Measurements from ENCODE around the gene KNDC1. TPM values are rescaled to one million over a fixed set of nuclear protein-coding genes. Genes with fewer than 3 reads are reported as not detected.

The KNDC1 gene
- total RNA-seq, 2 donors from 2014 or later = 6.5 to 9.6 TPM

- H3K27me3 ChIP-seq (ENCODE audit: control insufficient read depth, insufficient read depth, low read length, poor library complexity, severe bottlenecking) = no peaks in the 10 kb centered on the region
- Mint-ChIP-seq H3K36me3 (ENCODE audit: low read depth) (no peaks in the 10 kb centered on the region), H3K4me1 (no peaks in the 10 kb centered on the region), H3K27me3 (ENCODE audit: insufficient read depth) (peaks cover 2% of the 10 kb centered on the region), H3K9me3 (peaks cover 8% of the 10 kb centered on the region), H3K27ac (no peak overlapping the region), H3K4me3 (no peak overlapping the region)
- no peaks in the 10 kb centered on the region for H3K4me1 ChIP-seq (ENCODE audit: control insufficient read depth, insufficient read depth, low read length)
- TF ChIP-seq, protein P1, sequence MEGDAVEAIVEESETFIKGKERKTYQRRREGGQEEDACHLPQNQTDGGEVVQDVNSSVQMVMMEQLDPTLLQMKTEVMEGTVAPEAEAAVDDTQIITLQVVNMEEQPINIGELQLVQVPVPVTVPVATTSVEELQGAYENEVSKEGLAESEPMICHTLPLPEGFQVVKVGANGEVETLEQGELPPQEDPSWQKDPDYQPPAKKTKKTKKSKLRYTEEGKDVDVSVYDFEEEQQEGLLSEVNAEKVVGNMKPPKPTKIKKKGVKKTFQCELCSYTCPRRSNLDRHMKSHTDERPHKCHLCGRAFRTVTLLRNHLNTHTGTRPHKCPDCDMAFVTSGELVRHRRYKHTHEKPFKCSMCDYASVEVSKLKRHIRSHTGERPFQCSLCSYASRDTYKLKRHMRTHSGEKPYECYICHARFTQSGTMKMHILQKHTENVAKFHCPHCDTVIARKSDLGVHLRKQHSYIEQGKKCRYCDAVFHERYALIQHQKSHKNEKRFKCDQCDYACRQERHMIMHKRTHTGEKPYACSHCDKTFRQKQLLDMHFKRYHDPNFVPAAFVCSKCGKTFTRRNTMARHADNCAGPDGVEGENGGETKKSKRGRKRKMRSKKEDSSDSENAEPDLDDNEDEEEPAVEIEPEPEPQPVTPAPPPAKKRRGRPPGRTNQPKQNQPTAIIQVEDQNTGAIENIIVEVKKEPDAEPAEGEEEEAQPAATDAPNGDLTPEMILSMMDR (conservative IDR thresholded peaks at IDR 0.05) = no peak
- peak; percentile 40 for DNase-seq
- WGBS, 2 experiments (ENCODE audit: insufficient coverage in 1 of 2, insufficient read length in 1 of 2) = 91 to 96% methylated on average over 12 to 23 of the region's 23 CpGs
- no peak overlapping the region for H3K9ac ChIP-seq (ENCODE audit: extremely low read depth, low read length, poor library complexity, severe bottlenecking)
- H3K36me3 ChIP-seq (ENCODE audit: control insufficient read depth, insufficient read depth, low read length) = no peaks in the 10 kb centered on the region
- no peak overlapping the region for H3K27ac ChIP-seq (ENCODE audit: low read depth, low read length)
- no peak overlapping the region for H3K4me3 ChIP-seq (ENCODE audit: low read length)
- peaks cover 1% of the 10 kb centered on the region for H3K9me3 ChIP-seq (ENCODE audit: control insufficient read depth, low read length)
Measured at GRCh38 chr10:133123746-133124356, 36.2 kb upstream of the KNDC1 start.

- Histone ChIP-seq H3K9ac (ENCODE audit: extremely low read depth, low read length, poor library complexity, severe bottlenecking) (no peak overlapping the region), H3K4me3 (ENCODE audit: low read length) (no peak overlapping the region), H3K36me3 (ENCODE audit: control insufficient read depth, insufficient read depth, low read length) (no peaks in the 10 kb centered on the region), H3K4me1 (ENCODE audit: control insufficient read depth, insufficient read depth, low read length) (no peaks in the 10 kb centered on the region), H3K27ac (ENCODE audit: low read depth, low read length) (no peak overlapping the region), H3K27me3 (ENCODE audit: control insufficient read depth, insufficient read depth, low read length, poor library complexity, severe bottlenecking) (no peaks in the 10 kb centered on the region), H3K9me3 (ENCODE audit: control insufficient read depth, low read length) (no peaks in the 10 kb centered on the region)
- H3K36me3 Mint-ChIP-seq (ENCODE audit: low read depth) = no peaks in the 10 kb centered on the region
- WGBS, 2 experiments (ENCODE audit: insufficient coverage in 1 of 2, insufficient read length in 1 of 2) = 39 to 60% methylated on average over 20 to 58 of the region's 58 CpGs
- H3K4me3 Mint-ChIP-seq = no peak overlapping the region
- peaks cover 4% of the 10 kb centered on the region for H3K9me3 Mint-ChIP-seq
- TF ChIP-seq, protein P1 (conservative IDR thresholded peaks at IDR 0.05) = peak; percentile 81
- H3K27me3 Mint-ChIP-seq (ENCODE audit: insufficient read depth) = peaks cover 2% of the 10 kb centered on the region
- DNase-seq = peak; percentile 87
- H3K27ac Mint-ChIP-seq = no peak overlapping the region
- H3K4me1 Mint-ChIP-seq = no peaks in the 10 kb centered on the region
Measured at GRCh38 chr10:133124357-133125211, 35.4 kb upstream of the KNDC1 start.

GRCh38 chr10:133125901-133126300 lies 34.1 kb upstream of the KNDC1 start:
- Histone ChIP-seq H3K4me1 (ENCODE audit: control insufficient read depth, insufficient read depth, low read length) (no peaks in the 10 kb centered on the region), H3K9ac (ENCODE audit: extremely low read depth, low read length, poor library complexity, severe bottlenecking) (no peak overlapping the region), H3K9me3 (ENCODE audit: control insufficient read depth, low read length) (no peaks in the 10 kb centered on the region), H3K4me3 (ENCODE audit: low read length) (no peak overlapping the region), H3K36me3 (ENCODE audit: control insufficient read depth, insufficient read depth, low read length) (no peaks in the 10 kb centered on the region), H3K27me3 (ENCODE audit: control insufficient read depth, insufficient read depth, low read length, poor library complexity, severe bottlenecking) (no peaks in the 10 kb centered on the region), H3K27ac (ENCODE audit: low read depth, low read length) (no peak overlapping the region)
- no peak overlapping the region for H3K27ac Mint-ChIP-seq
- 95% methylated on average over 7 of the region's 9 CpGs; no CpG with 5 or more reads in 1 of the 2 experiments for WGBS, 2 experiments (ENCODE audit: insufficient coverage in 1 of 2, insufficient read length in 1 of 2)
- no peaks in the 10 kb centered on the region for H3K4me1 Mint-ChIP-seq
- TF ChIP-seq, protein P1 (conservative IDR thresholded peaks at IDR 0.05) = no peak
- H3K9me3 Mint-ChIP-seq = no peaks in the 10 kb centered on the region
- H3K27me3 Mint-ChIP-seq (ENCODE audit: insufficient read depth) = peaks cover 2% of the 10 kb centered on the region
- no peak for DNase-seq
- H3K4me3 Mint-ChIP-seq = no peak overlapping the region
- H3K36me3 Mint-ChIP-seq (ENCODE audit: low read depth) = no peaks in the 10 kb centered on the region
